LHCN-M2 (cell line): ENCODE results near the gene XPNPEP2. TPM values are rescaled to one million over a fixed set of nuclear protein-coding genes. Genes with fewer than 3 reads are reported as not detected.
"Not testable (repeated sequence)": the region's sequence is repeated elsewhere in the genome, so short reads cannot be mapped to it uniquely, and the experiment has no call there.

Experiments used
- DNase-seq: peaks from one replicate; pipeline ENCODE4 v3.0.0-alpha.2; 2012; ENCODE audit warnings: low read depth
- total RNA-seq: library from RNA; depleted of rRNA; stranded (reverse); fragments of >200 nt; gene quantifications from 2 replicates; pipeline ENCODE4 v1.2.3, GENCODE V29; 2014

The XPNPEP2 gene
- total RNA-seq, 1 experiment from 2014 or later, result not detected

- no peak for DNase-seq
Observed at GRCh38 chrX:129719268-129719667, 19.5 kb upstream of the XPNPEP2 start.

GRCh38 chrX:129719931-129720530, 18.7 kb upstream of the XPNPEP2 start:
- DNase-seq, result no peak

DNA sequence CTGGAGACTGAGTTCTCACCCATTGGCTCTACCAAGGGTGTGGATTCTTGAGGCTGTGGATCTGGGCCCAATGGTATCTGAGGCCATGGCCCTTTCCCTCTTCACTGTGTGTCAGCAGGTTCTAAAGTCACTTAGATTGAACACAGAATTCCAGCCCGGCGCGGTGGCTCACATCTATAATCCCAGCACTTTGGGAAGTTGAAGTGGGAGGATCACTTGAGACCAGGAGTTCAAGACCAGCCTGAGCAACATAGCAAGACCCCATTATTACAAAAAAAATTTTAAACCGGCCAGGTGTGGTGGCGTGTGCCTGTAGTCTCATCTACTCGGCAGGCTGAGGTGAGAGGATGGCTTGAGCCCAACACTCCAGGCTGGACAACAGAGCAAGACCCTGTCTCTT, 18.0 kb upstream of the XPNPEP2 start:
- no peak for DNase-seq

DNA sequence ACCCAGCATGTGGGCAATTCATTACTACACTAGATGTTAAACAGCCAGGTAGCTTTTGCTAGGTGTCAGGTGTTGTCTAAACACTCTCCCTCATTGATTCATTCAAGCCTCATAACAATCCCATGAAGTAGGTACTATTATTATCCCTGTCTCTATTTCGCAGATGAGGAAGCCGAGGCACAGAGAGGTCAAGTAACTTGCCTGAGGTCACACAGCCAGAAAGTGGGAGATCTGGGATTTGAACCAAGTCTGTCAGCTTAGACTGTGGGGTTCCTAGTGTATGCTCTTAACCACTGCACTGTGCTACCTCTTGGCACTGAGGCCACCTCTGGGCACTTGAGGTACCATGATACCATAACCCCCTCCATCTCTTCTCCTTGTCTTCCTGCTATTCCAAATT, 17.4 kb upstream of the XPNPEP2 start:
- DNase-seq, result no peak

- no peak for DNase-seq
Observed at GRCh38 chrX:129721870-129722269, 16.9 kb upstream of the XPNPEP2 start.

- no peak for DNase-seq
Observed at GRCh38 chrX:129723511-129723910, 15.3 kb upstream of the XPNPEP2 start.

- no peak for DNase-seq
Observed at GRCh38 chrX:129724754-129725153, 14.0 kb upstream of the XPNPEP2 start.

- peak; percentile 52 for DNase-seq
Observed at GRCh38 chrX:129726307-129727111, 12.3 kb upstream of the XPNPEP2 start.

GRCh38 chrX:129728061-129728460, 10.7 kb upstream of the XPNPEP2 start:
- no peak for DNase-seq

- DNase-seq, result no peak
Observed at GRCh38 chrX:129731228-129731627, 7.6 kb upstream of the XPNPEP2 start.

DNA sequence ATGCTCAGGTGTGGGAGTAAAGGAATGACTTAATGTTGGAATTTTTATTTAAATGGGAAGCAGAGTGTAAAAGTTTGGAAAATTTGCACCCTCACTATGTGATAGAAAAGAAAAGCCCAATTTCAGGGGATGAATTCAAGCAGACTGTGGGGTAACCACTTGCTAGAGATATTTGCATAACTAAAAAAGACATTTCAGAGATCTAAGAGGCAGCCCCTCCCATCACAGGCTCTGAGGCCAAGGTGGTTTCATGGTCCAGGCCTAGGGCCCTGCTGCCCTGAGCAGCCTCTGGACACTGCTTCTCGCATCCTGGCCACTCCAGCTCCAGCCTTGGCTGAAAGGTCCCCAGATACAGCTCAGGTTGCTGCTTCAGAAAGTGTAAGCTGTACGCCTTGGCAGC, 5.9 kb upstream of the XPNPEP2 start:
- DNase-seq, result no peak

GRCh38 chrX:129733335-129733734, 5.4 kb upstream of the XPNPEP2 start:
- no peak for DNase-seq

- DNase-seq, result no peak
Observed at GRCh38 chrX:129736491-129736890, 2.3 kb upstream of the XPNPEP2 start.

- peak; percentile 57 for DNase-seq
Observed at GRCh38 chrX:129737916-129738315, 863 bp upstream of the XPNPEP2 start.

- DNase-seq, result no peak
Observed at GRCh38 chrX:129739578-129739977, 799 bp downstream of the XPNPEP2 start.

DNA sequence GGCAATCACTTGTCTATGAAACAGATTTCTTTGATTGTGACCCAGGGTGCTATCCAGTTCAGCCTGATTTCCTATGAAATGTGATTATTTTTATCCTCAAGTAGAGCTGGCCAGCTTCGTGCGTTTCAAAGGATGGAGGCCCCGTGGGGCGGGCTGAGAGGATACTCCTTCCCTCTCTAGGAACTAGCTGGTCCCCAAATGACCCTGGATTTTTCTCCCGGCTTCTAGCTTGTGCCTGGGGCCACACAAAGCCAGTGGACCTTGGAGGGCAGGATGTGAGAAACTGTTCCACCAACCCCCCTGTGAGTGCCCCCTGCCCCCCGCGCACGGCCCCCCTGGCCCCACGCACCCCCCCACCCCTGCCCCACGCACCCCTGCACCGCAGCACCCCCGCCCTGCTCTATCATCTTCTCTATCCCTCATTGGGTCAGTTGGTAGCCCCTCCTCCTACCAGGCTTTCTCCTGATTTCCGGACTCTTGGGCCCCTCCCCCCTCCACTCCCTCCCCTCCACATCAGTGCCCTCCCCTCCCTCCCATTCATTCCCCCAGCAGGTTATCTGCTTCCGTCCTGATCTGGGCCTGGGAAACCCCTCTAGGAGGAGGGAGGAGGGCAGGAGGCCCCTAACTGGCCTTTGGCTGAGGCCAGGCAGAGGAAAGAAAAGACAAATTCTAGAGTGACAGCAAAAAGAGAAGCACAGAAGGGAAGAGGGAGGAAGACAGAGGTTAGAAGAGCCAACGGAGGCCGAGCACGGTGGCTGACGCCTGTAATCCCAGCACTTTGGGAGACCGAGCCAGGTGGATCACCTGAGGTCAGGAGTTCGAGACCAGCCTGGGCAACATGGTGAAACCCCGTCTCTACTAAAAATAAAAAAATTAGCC, 3.3 kb downstream of the XPNPEP2 start:
- no peak for DNase-seq

DNA sequence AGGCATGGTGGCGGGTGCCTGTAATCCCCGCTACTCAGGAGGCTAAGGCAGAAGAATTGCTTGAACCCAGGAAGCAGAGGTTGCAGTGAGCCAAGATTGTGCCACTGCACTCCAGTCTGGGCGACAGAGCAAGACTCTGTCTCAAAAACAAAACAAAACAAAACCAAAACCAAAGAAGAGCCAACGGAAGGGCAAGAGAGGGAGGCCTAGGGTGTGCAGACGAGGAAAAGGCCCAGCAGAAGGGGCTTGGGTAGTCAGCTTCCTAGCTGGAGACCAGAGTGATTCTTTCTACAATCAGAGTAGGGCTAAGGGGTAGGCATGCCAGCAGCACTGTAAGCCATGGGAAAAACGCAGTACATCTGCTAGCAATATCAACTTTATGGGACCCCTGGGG, 4.0 kb downstream of the XPNPEP2 start:
- DNase-seq, result not testable (repeated sequence)

DNA sequence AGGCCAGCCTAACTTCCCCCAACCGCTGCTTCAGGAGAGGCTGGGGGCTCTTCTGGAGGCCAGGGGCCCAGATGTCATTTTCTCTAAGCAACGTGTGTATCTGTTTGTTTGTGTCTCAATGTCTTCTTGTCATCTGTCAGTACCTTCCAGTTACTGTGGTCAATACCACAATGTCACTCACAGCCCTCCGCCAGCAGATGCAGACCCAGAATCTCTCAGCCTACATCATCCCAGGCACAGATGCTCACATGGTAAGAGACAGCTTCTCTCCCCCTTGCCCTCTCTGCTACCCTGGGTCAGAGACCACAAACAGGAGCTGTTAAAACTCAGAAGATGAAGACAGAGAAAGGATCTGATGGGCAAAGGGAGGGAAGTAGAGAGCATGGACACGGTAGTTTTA, 5.0 kb downstream of the XPNPEP2 start:
- no peak for DNase-seq

GRCh38 chrX:129744861-129745321, 6.1 kb downstream of the XPNPEP2 start:
- no peak for DNase-seq

DNA sequence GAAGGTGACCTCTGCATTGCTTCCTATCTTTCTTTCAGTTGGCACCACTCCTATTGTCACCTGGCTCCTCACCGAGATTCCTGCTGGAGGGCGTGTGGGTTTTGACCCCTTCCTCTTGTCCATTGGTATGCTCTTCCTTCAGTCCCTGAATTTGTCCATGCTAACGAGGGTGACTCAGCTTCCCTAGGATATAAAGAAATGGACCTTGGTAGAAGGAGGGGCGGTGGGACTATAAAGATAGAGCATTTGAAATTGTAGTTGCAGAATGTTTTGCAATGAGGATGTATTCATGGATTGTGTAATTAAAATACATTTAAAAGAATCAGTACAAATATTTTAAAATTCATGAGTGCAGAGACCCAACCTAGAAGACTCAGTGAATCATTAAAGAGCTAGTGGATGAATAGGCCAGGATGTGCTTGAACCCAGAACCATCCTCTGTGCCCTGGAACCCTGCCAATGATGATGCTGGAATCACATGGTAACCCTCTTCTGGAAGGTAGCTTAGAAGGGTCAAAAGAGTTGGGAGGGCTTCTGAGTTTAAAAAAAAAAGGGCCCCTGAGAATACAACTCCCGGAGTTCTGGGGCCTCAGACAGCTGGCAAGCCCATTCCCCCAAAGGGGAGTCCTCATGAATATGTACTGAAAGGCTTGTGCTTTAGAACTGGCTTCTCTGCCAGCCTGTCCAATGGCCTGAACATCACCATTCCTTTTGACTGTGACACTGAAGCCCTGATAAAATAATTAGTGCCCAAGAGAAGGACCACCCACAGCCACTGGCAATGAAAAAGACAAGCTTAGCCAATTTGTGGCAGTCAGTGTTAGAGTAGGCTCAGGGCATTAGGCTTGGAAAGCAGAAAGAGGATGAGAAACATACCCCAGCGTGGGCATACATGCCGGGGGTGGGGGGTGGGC, 8.0 kb downstream of the XPNPEP2 start:
- DNase-seq, result no peak

GRCh38 chrX:129747533-129747932, 8.8 kb downstream of the XPNPEP2 start:
- no peak for DNase-seq
